ENCODE data around the gene FGFR1OP2. TPM values are rescaled to one million over a fixed set of nuclear protein-coding genes. Genes with fewer than 3 reads are reported as not detected.
A peak's percentile ranks its signal among the peaks of the same experiment; 100 is the strongest.
"Not testable (repeated sequence)": the region's sequence is repeated elsewhere in the genome, so short reads cannot be mapped to it uniquely, and the experiment has no call there.

Gene FGFR1OP2
- 100 to 1,000 TPM in 1 of 2 donors, 10 to 100 TPM in 1; 79.6 to 123 TPM for total RNA-seq

- Histone ChIP-seq H3K27me3 (replicated peaks; ENCODE audit: insufficient read depth) (no peaks in the 10 kb centered on the region), H3K36me3 (no peaks in the 10 kb centered on the region), H3K27ac (peak within 1 kb of the TSS; percentile 95 to 96), H3K9me3 (no peaks in the 10 kb centered on the region), H3K4me1 (ENCODE audit: control insufficient read depth in 1 of 2, low read depth in 2 of 2) (peaks cover 41 to 57% of the 10 kb centered on the region in 2 donors), H3K4me3 (peak within 1 kb of the TSS; percentile 77)
- ATAC-seq (ENCODE audit: insufficient number of reproducible peaks, low FRiP score, low read depth) = peak; percentile 96
- DNase-seq (ENCODE audit: low spot score) = peak; percentile 98
- TF ChIP-seq CTCF (IDR thresholded peaks at IDR 0.05) = no peak
These were observed at the start of gene FGFR1OP2, which contains the start of gene INTS13 for GRCh38 chr12:26937863-26938700. FGFR1OP2 (plus strand) TSS chr12:26938470; CDS start chr12:26954159, 15,689 bp downstream. INTS13 (minus strand) TSS chr12:26937981; CDS start chr12:26936803, 1,178 bp downstream.

- H3K36me3 ChIP-seq = no peaks in the 10 kb centered on the region
- no peak for TF ChIP-seq CTCF (IDR thresholded peaks at IDR 0.05)
- H3K4me3 ChIP-seq = no peak overlapping the region
- H3K4me1 ChIP-seq (ENCODE audit: control insufficient read depth in 1 of 2, low read depth in 2 of 2) = no peaks in the 10 kb centered on the region
- DNase-seq (ENCODE audit: low spot score) (no peak), ATAC-seq (ENCODE audit: insufficient number of reproducible peaks, low FRiP score, low read depth) (no peak)
- H3K27me3 ChIP-seq (replicated peaks; ENCODE audit: insufficient read depth) = no peaks in the 10 kb centered on the region
- H3K27ac ChIP-seq = no peak overlapping the region
- H3K9me3 ChIP-seq = no peaks in the 10 kb centered on the region
These were observed 47.5 kb upstream of the FGFR1OP2 start for GRCh38 chr12:26890784-26891183.

- Histone ChIP-seq H3K9me3 (no peaks in the 10 kb centered on the region), H3K4me1 (ENCODE audit: control insufficient read depth in 1 of 2, low read depth in 2 of 2) (no peaks in the 10 kb centered on the region), H3K27me3 (replicated peaks; ENCODE audit: insufficient read depth) (no peaks in the 10 kb centered on the region), H3K36me3 (no peaks in the 10 kb centered on the region), H3K4me3 (no peak overlapping the region), H3K27ac (no peak overlapping the region)
- no peak for ATAC-seq (ENCODE audit: insufficient number of reproducible peaks, low FRiP score, low read depth)
- DNase-seq (ENCODE audit: low spot score) = no peak
- no peak for TF ChIP-seq CTCF (IDR thresholded peaks at IDR 0.05)
These were observed 46.6 kb upstream of the FGFR1OP2 start for GRCh38 chr12:26891704-26892103.

GRCh38 chr12:26895672-26896071 lies 42.6 kb upstream of the FGFR1OP2 start:
- no peak for TF ChIP-seq CTCF (IDR thresholded peaks at IDR 0.05)
- Histone ChIP-seq H3K4me3 (no peak overlapping the region), H3K9me3 (no peaks in the 10 kb centered on the region), H3K4me1 (ENCODE audit: control insufficient read depth in 1 of 2, low read depth in 2 of 2) (no peaks in the 10 kb centered on the region), H3K27me3 (replicated peaks; ENCODE audit: insufficient read depth) (no peaks in the 10 kb centered on the region), H3K27ac (no peak overlapping the region), H3K36me3 (no peaks in the 10 kb centered on the region)
- no peak for ATAC-seq (ENCODE audit: insufficient number of reproducible peaks, low FRiP score, low read depth)
- DNase-seq (ENCODE audit: low spot score) = no peak

GRCh38 chr12:26896913-26897312 lies 41.4 kb upstream of the FGFR1OP2 start:
- H3K27me3 ChIP-seq (replicated peaks; ENCODE audit: insufficient read depth) = no peaks in the 10 kb centered on the region
- no peak overlapping the region for H3K27ac ChIP-seq
- H3K36me3 ChIP-seq = no peaks in the 10 kb centered on the region
- DNase-seq (ENCODE audit: low spot score) = no peak
- no peak overlapping the region for H3K4me3 ChIP-seq
- TF ChIP-seq CTCF (IDR thresholded peaks at IDR 0.05) = no peak
- ATAC-seq (ENCODE audit: insufficient number of reproducible peaks, low FRiP score, low read depth) = no peak
- no peaks in the 10 kb centered on the region for H3K4me1 ChIP-seq (ENCODE audit: control insufficient read depth in 1 of 2, low read depth in 2 of 2)
- no peaks in the 10 kb centered on the region for H3K9me3 ChIP-seq

GRCh38 chr12:26903396-26903795 lies 34.9 kb upstream of the FGFR1OP2 start:
- not testable (repeated sequence) for H3K4me1 ChIP-seq (ENCODE audit: control insufficient read depth in 1 of 2, low read depth in 2 of 2); H3K27ac ChIP-seq; H3K4me3 ChIP-seq; ATAC-seq (ENCODE audit: insufficient number of reproducible peaks, low FRiP score, low read depth); H3K9me3 ChIP-seq; H3K36me3 ChIP-seq; DNase-seq (ENCODE audit: low spot score); H3K27me3 ChIP-seq (replicated peaks; ENCODE audit: insufficient read depth)

All from thoracic aorta (tissue), 2 donors.